Activated gamma-delta T cell treated with anti-CD3 and anti-CD28 coated beads, Interleukin-2, amount 50 U/mL, for 16 hours (primary cell): ENCODE measurements around the gene DAAM2.

Experiments used
- DNase-seq: peaks from one replicate; pipeline ENCODE4 v3.0.0-alpha.2; 2020; ENCODE audit warnings: low read depth

DAAM2 gene

GRCh38 chr6:39819228-39819627 lies 27.1 kb downstream of the DAAM2 start:
- DNase-seq = no peak

GRCh38 chr6:39819676-39820075 lies 27.5 kb downstream of the DAAM2 start:
- DNase-seq = no peak

GRCh38 chr6:39820553-39820952 lies 28.4 kb downstream of the DAAM2 start:
- no peak for DNase-seq

GRCh38 chr6:39821046-39821740 lies 29.0 kb downstream of the DAAM2 start:
- DNase-seq = no peak

- DNase-seq = no peak
Measured at GRCh38 chr6:39821742-39822532, 29.8 kb downstream of the DAAM2 start.

- DNase-seq = no peak
Measured at GRCh38 chr6:39822846-39823815, 31.0 kb downstream of the DAAM2 start.

GRCh38 chr6:39824030-39824926 lies 32.1 kb downstream of the DAAM2 start:
- no peak for DNase-seq

- DNase-seq = no peak
Measured at GRCh38 chr6:39829331-39829730, 37.2 kb downstream of the DAAM2 start.

GRCh38 chr6:39830444-39830843 lies 38.3 kb downstream of the DAAM2 start:
- DNase-seq = no peak

GRCh38 chr6:39831701-39832100 lies 39.5 kb downstream of the DAAM2 start:
- DNase-seq = no peak

GRCh38 chr6:39834278-39834677 lies 42.1 kb downstream of the DAAM2 start:
- no peak for DNase-seq

GRCh38 chr6:39834866-39835265 lies 42.7 kb downstream of the DAAM2 start:
- no peak for DNase-seq

- no peak for DNase-seq
Measured at GRCh38 chr6:39835821-39836295, 43.7 kb downstream of the DAAM2 start.

- DNase-seq = no peak
Measured at GRCh38 chr6:39836606-39837005, 44.4 kb downstream of the DAAM2 start.

- no peak for DNase-seq
Measured at GRCh38 chr6:39839445-39839844, 47.3 kb downstream of the DAAM2 start.

GRCh38 chr6:39840781-39841180 lies 48.6 kb downstream of the DAAM2 start:
- no peak for DNase-seq

GRCh38 chr6:39841291-39841690 lies 49.1 kb downstream of the DAAM2 start:
- DNase-seq = no peak

GRCh38 chr6:39841923-39842322 lies 49.7 kb downstream of the DAAM2 start:
- DNase-seq = no peak

- no peak for DNase-seq
Measured at GRCh38 chr6:39843305-39844020, 51.3 kb downstream of the DAAM2 start.

GRCh38 chr6:39844866-39845265 lies 52.7 kb downstream of the DAAM2 start:
- DNase-seq = no peak

- no peak for DNase-seq
Measured at GRCh38 chr6:39847221-39847620, 55.0 kb downstream of the DAAM2 start.
